Measurements from ENCODE around the gene ABCC12. TPM values are rescaled to one million over a fixed set of nuclear protein-coding genes. Genes with fewer than 3 reads are reported as not detected.

Gene ABCC12
- total and polyA plus RNA-seq, 2 donors (not counting 3 experiments of a cell fraction or from before 2014, with no cell fraction given), result not detected

GRCh38 chr16:48123104-48123788 is 32.5 kb downstream of the ABCC12 start:
- H3K9me1 ChIP-seq (replicated peaks; ENCODE audit: control insufficient read depth, extremely low read depth, insufficient read depth, low read length), result no peaks in the 10 kb centered on the region
- H3K36me3 ChIP-seq (ENCODE audit: control insufficient read depth in 2 of 2, extremely low read depth in 1 of 2, insufficient read depth in 2 of 2, low read length in 2 of 2), result no peaks in the 10 kb centered on the region
- no peaks in the 10 kb centered on the region for H3K79me2 ChIP-seq (ENCODE audit: control insufficient read depth, insufficient read depth, low read length)
- H2AFZ ChIP-seq (ENCODE audit: low read depth, low read length), result no peak overlapping the region
- no peaks in the 10 kb centered on the region for H3K9me3 ChIP-seq (replicated peaks; ENCODE audit: control insufficient read depth, insufficient read depth, low read length)
- TF ChIP-seq GATA2 (IDR thresholded peaks at IDR 0.05; ENCODE audit: insufficient read depth, insufficient read length, low read depth, low read length) (no peak), POLR2AphosphoS5 (IDR thresholded peaks at IDR 0.05; ENCODE audit: insufficient read depth, low read depth, low read length) (no peak), JUN (IDR thresholded peaks at IDR 0.05; ENCODE audit: borderline replicate concordance, insufficient read depth, insufficient read length, low read depth) (peak; percentile 88), FOS (IDR thresholded peaks at IDR 0.05; ENCODE audit: borderline replicate concordance, insufficient read depth, low read length) (peak; percentile 100), EZH2 (IDR thresholded peaks at IDR 0.05; ENCODE audit: borderline replicate concordance, low read depth, low read length, severe bottlenecking) (no peak)
- intact Hi-C loops (cut with micrococcal nuclease), result no loop called here
- ChIA-PET CTCF (interaction anchor here (0.6 to 1.6 kb wide), 10 partner anchors 9 to 1109 kb away, joined by 3 to 9 read pairs (median 5); partner anchors contain the start of gene NETO2), POLR2A (no interaction called here)
- H3K4me1 ChIP-seq (ENCODE audit: control insufficient read depth, extremely low read depth, insufficient read depth, low read length), result peaks cover 10% of the 10 kb centered on the region
- no peak overlapping the region for H3K27ac ChIP-seq (ENCODE audit: insufficient read depth, low read depth, low read length)
- dilution Hi-C loops (cut with MboI; ENCODE audit: extremely low pct_ligation_motif_present, low sequenced_read_pairs), result no loop called here
- H3K9ac ChIP-seq (replicated peaks; ENCODE audit: extremely low read depth, insufficient read depth, low read length), result no peak overlapping the region
- no peaks in the 10 kb centered on the region for H3K27me3 ChIP-seq (ENCODE audit: control insufficient read depth in 2 of 2, insufficient read depth in 2 of 2, low read length in 2 of 2)
- no peak overlapping the region for H3K4me3 ChIP-seq (replicated peaks in 1 of 3; ENCODE audit: insufficient read depth in 1 of 3, low read depth in 1 of 3, low read length in 3 of 3)
- DNase-seq (ENCODE audit: low read depth, low spot score) (peak; percentile 72), FAIRE-seq (peak; percentile 89)
- no TSS peak for BruUV-seq (replicated peaks)
- no peaks in the 10 kb centered on the region for H4K20me1 ChIP-seq (replicated peaks; ENCODE audit: control insufficient read depth, extremely low read depth, insufficient read depth, low read length)
- H3K4me2 ChIP-seq (ENCODE audit: insufficient read depth, low read length), result no peak overlapping the region

DNA sequence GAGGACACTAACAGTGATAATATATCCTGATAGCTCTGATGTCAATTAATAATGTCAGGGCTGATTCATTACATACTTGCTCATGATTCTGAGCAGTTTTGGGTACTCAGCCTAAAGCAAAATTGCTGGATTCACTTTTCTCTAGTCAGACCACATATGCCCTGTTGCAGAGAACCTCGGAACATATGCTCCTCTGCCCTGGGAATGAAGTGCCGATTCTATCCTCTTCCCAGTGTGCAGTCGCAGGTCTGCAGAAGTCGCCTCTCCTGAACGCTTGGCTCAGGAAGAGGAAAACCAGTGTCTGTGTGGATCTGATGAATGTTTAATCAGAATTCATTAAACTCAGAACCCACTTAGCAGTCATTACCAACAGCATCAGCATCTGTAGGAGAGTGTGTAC is 34.5 kb downstream of the ABCC12 start:
- dilution Hi-C loops (cut with MboI; ENCODE audit: extremely low pct_ligation_motif_present, low sequenced_read_pairs) (no loop called here), intact Hi-C loops (cut with micrococcal nuclease) (no loop called here)
- no peaks in the 10 kb centered on the region for H3K27me3 ChIP-seq (ENCODE audit: control insufficient read depth in 2 of 2, insufficient read depth in 2 of 2, low read length in 2 of 2)
- no peak overlapping the region for H3K4me3 ChIP-seq (replicated peaks in 1 of 3; ENCODE audit: insufficient read depth in 1 of 3, low read depth in 1 of 3, low read length in 3 of 3)
- no peaks in the 10 kb centered on the region for H3K36me3 ChIP-seq (ENCODE audit: control insufficient read depth in 2 of 2, extremely low read depth in 1 of 2, insufficient read depth in 2 of 2, low read length in 2 of 2)
- no peak overlapping the region for H2AFZ ChIP-seq (ENCODE audit: low read depth, low read length)
- H4K20me1 ChIP-seq (replicated peaks; ENCODE audit: control insufficient read depth, extremely low read depth, insufficient read depth, low read length), result no peaks in the 10 kb centered on the region
- no peaks in the 10 kb centered on the region for H3K9me3 ChIP-seq (replicated peaks; ENCODE audit: control insufficient read depth, insufficient read depth, low read length)
- H3K4me2 ChIP-seq (ENCODE audit: insufficient read depth, low read length), result no peak overlapping the region
- ChIA-PET CTCF (no interaction called here), POLR2A (no interaction called here)
- H3K79me2 ChIP-seq (ENCODE audit: control insufficient read depth, insufficient read depth, low read length), result no peaks in the 10 kb centered on the region
- FAIRE-seq, result no peak
- H3K9ac ChIP-seq (replicated peaks; ENCODE audit: extremely low read depth, insufficient read depth, low read length), result no peak overlapping the region
- TF ChIP-seq POLR2AphosphoS5 (IDR thresholded peaks at IDR 0.05; ENCODE audit: insufficient read depth, low read depth, low read length) (no peak), CTCF (IDR thresholded peaks at IDR 0.05; ENCODE audit: extremely low read depth in 1 of 2, insufficient read depth in 1 of 2, low read depth in 1 of 2, low read length in 2 of 2) (no peak), GATA2 (IDR thresholded peaks at IDR 0.05; ENCODE audit: insufficient read depth, insufficient read length, low read depth, low read length) (no peak), FOS (IDR thresholded peaks at IDR 0.05; ENCODE audit: borderline replicate concordance, insufficient read depth, low read length) (no peak), POLR2A (IDR thresholded peaks at IDR 0.05; ENCODE audit: low read depth, low read length) (no peak), JUN (IDR thresholded peaks at IDR 0.05; ENCODE audit: borderline replicate concordance, insufficient read depth, insufficient read length, low read depth) (no peak), EZH2 (IDR thresholded peaks at IDR 0.05; ENCODE audit: borderline replicate concordance, low read depth, low read length, severe bottlenecking) (no peak), MYC (IDR thresholded peaks at IDR 0.05; ENCODE audit: low read depth, low read length) (no peak)
- TF ChIP-seq, protein P1, sequence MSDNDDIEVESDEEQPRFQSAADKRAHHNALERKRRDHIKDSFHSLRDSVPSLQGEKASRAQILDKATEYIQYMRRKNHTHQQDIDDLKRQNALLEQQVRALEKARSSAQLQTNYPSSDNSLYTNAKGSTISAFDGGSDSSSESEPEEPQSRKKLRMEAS (IDR thresholded peaks at IDR 0.05; ENCODE audit: insufficient read depth, insufficient read length), result no peak
- H3K27ac ChIP-seq (ENCODE audit: insufficient read depth, low read depth, low read length), result no peak overlapping the region
- peaks cover 10% of the 10 kb centered on the region for H3K4me1 ChIP-seq (ENCODE audit: control insufficient read depth, extremely low read depth, insufficient read depth, low read length)
- DNase-seq (ENCODE audit: low read depth, low spot score), result no peak
- no TSS peak for BruUV-seq (replicated peaks)
- no peaks in the 10 kb centered on the region for H3K9me1 ChIP-seq (replicated peaks; ENCODE audit: control insufficient read depth, extremely low read depth, insufficient read depth, low read length)

All from endothelial cell of umbilical vein (primary cell).